Measurements from ENCODE around the gene SPACA6.

SPACA6 gene

GRCh38 chr19:51703575-51704515, 10.7 kb downstream of the SPACA6 start:
- DNase-seq (ENCODE audit: low read depth in 2 of 2): peak; percentile 95 to 97

GRCh38 chr19:51704626-51705025, 11.5 kb downstream of the SPACA6 start:
- DNase-seq (ENCODE audit: low read depth in 2 of 2): no peak

GRCh38 chr19:51706296-51706695, 13.2 kb downstream of the SPACA6 start:
- DNase-seq (ENCODE audit: low read depth in 2 of 2): no peak

GRCh38 chr19:51706885-51707284, 13.8 kb downstream of the SPACA6 start:
- DNase-seq (ENCODE audit: low read depth in 2 of 2): no peak

- no peak for DNase-seq (ENCODE audit: low read depth in 2 of 2)
Observed at GRCh38 chr19:51708811-51709210, 15.7 kb downstream of the SPACA6 start.

GRCh38 chr19:51709575-51709974, 16.4 kb downstream of the SPACA6 start:
- DNase-seq (ENCODE audit: low read depth in 2 of 2): no peak

- DNase-seq (ENCODE audit: low read depth in 2 of 2): no peak
Observed at GRCh38 chr19:51710163-51710562, 17.0 kb downstream of the SPACA6 start.

GRCh38 chr19:51711702-51712101, 18.6 kb downstream of the SPACA6 start:
- DNase-seq (ENCODE audit: low read depth in 2 of 2): no peak

GRCh38 chr19:51712461-51713081, 19.4 kb downstream of the SPACA6 start:
- no peak for DNase-seq (ENCODE audit: low read depth in 2 of 2)

GRCh38 chr19:51713319-51714285, 20.5 kb downstream of the SPACA6 start:
- no peak for DNase-seq (ENCODE audit: low read depth in 2 of 2)

GRCh38 chr19:51714848-51715247, 21.7 kb downstream of the SPACA6 start:
- no peak for DNase-seq (ENCODE audit: low read depth in 2 of 2)

- no peak for DNase-seq (ENCODE audit: low read depth in 2 of 2)
Observed at GRCh38 chr19:51715850-51716249, 22.7 kb downstream of the SPACA6 start.

- no peak for DNase-seq (ENCODE audit: low read depth in 2 of 2)
Observed at GRCh38 chr19:51716925-51717324, 23.8 kb downstream of the SPACA6 start.

GRCh38 chr19:51719251-51719988, 26.3 kb downstream of the SPACA6 start:
- DNase-seq (ENCODE audit: low read depth in 2 of 2): no peak

- no peak for DNase-seq (ENCODE audit: low read depth in 2 of 2)
Observed at GRCh38 chr19:51721905-51722304, 28.8 kb downstream of the SPACA6 start.

- DNase-seq (ENCODE audit: low read depth in 2 of 2): no peak
Observed at GRCh38 chr19:51722492-51722891, 29.4 kb downstream of the SPACA6 start.

- no peak for DNase-seq (ENCODE audit: low read depth in 2 of 2)
Observed at GRCh38 chr19:51724543-51724942, 31.4 kb downstream of the SPACA6 start.

- DNase-seq (ENCODE audit: low read depth in 2 of 2): no peak
Observed at GRCh38 chr19:51726049-51726448, 32.9 kb downstream of the SPACA6 start.

GRCh38 chr19:51727349-51727880, 34.3 kb downstream of the SPACA6 start:
- no peak for DNase-seq (ENCODE audit: low read depth in 2 of 2)

- no peak for DNase-seq (ENCODE audit: low read depth in 2 of 2)
Observed at GRCh38 chr19:51729781-51730180, 36.7 kb downstream of the SPACA6 start.

Measured in stimulated activated CD8-positive, alpha-beta memory T cell treated with anti-CD3 and anti-CD28 coated beads, Interleukin-2, amount 100 ng/mL, for 48 hours (primary cell).